SK-N-DZ (cell line): Measurements from ENCODE around the gene ASB15.
"Not testable (repeated sequence)": the region's sequence is repeated elsewhere in the genome, so short reads cannot be mapped to it uniquely, and the experiment has no call there.

Source experiments
- DNase-seq: peaks from one replicate; pipeline ENCODE4 v3.0.0-alpha.2; 2015; ENCODE audit warnings: low spot score

The ASB15 gene

DNA sequence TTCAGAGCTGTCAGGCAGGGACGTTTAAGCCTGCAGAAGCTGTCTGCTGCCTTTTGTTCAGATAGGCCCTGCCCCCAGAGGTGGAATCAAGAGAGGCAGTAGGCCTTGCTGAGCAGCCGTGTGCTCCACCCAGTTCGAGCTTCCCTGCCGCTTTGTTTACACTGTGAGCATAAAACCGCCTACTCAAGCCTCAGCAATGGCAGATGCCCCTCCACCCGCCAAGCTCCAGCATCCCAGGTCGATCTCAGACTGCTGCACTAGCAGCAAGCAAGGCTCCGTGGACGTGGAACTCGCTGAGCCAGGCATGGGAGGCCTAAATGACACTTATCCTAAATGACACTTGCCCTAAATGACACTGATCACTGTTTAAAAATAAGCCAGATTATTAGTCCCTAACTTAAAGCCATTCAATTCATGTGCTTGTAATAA, 6.8 kb upstream of the ASB15 start:
- DNase-seq = no peak

- DNase-seq = no peak
Observed at GRCh38 chr7:123598657-123599056, 3.0 kb upstream of the ASB15 start.

DNA sequence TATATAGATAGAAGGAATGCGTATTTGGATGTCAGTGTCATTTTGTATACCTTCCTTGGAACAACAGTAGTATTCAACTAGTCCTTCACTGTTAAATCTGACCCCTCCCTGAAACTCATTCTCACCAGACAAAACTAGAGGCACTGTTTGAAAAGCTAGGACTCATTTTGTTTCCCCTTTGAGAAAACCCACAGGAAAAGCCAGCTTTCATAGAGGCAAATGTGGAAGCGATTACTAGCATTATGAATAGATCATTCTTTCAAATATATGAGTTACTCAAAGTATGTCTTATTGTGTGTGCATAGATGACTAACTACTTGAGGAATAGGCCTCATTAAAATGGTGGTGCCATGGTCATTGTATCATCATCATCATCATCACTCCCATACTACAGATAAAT, 1.9 kb upstream of the ASB15 start:
- DNase-seq = no peak

GRCh38 chr7:123600876-123601275, 745 bp upstream of the ASB15 start:
- DNase-seq = no peak

DNA sequence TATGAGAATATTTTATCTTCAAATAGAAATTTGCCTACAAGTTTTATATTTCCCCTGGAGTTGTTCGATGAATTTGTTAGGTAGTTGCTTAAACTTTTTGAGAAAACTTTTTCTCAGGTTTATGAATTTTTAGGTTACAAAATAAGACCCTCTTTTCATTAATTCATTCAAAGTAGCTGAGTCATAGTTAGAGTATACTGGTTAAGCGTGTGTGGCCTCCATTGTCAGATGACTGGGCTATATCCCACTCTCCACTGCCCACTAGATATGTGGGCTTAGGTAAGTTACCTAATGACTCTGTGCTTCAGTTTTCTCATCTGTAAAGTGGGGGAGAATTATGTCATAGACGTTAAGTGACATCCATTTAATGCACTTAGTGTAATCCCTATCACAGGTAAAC, 1.0 kb downstream of the ASB15 start:
- no peak for DNase-seq

DNA sequence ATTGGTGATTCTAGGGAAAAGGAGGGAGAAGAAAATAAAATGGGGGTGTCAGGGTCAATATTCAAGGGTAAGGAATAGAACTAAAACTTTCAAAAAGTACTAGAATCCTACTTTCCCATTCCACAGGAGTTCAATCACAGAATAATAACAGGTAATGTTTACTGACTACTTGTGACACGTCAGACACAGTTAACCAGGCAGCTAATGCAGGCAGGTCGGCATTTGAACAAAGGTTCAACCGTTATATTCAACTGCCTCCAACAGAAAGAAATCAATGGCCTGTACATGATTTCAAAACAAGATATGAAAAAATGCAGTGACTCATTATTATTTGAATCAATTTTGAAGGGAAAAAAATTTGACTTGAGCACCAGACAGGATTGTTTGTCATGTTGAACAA, 3.1 kb downstream of the ASB15 start:
- DNase-seq = no peak

GRCh38 chr7:123607423-123607975, 5.9 kb downstream of the ASB15 start:
- DNase-seq = no peak

DNA sequence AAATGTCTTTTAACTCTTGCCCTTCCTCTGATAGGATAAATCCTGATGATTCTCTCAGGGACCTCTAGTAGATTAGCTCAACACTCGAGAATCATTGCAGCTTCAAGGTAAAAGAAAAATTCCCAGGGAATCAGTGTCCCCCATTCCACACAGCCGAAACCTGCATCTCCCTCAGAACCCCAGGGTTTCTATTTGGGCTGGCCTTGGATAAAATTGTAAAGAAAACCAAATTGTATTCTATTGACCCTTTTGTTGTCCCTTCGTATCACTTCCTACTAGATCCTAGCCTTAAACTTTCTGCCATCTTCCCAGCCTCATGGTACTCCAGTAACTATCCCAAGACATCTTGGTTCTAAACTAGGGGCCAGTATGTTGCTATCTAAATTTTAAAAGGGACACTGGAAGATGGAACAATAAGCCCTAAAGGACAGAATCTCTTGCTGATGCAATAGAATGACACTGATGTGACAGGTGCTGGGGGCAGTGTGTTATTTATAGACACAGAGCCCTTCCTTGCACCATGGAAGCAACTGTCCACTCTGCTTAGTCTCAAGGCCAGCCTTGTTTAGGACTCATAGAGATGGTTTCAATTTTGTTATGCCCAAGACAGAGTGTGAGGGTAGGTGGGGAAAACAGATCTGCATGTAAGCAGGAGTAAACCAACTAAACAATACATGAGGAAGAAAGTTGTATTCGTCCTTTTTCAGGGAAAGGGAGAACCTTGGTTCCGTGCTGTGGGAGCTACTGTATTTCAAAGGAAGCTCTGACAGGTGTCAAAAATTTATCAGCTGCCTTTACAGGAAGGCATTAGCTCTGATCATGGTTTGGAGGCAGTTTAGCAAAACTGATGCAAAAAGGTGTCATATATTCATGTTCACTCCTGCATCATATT, 7.6 kb downstream of the ASB15 start:
- DNase-seq = no peak

- no peak for DNase-seq
Observed at GRCh38 chr7:123609883-123610239, 8.2 kb downstream of the ASB15 start.

DNA sequence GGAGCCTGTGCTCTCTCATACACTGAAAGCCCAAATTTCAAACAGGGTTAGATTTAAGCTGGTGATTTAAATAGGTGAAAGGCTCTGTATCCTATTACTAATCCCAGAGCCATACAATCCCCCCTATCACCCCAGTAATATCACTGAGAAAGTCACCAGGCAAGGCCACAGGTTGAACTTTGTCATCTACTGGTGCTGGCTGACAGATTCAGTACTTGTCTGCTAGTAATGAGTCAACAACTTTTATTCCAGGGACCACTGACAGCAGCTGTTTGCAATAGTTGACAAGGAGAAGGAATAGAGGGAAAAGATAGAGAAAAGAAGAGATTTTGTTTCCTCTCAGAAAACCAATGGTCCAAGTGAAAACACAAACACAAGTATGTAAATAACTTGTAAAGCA, 10.4 kb downstream of the ASB15 start:
- DNase-seq = no peak

GRCh38 chr7:123615344-123615743, 13.7 kb downstream of the ASB15 start:
- DNase-seq = peak; percentile 59

DNA sequence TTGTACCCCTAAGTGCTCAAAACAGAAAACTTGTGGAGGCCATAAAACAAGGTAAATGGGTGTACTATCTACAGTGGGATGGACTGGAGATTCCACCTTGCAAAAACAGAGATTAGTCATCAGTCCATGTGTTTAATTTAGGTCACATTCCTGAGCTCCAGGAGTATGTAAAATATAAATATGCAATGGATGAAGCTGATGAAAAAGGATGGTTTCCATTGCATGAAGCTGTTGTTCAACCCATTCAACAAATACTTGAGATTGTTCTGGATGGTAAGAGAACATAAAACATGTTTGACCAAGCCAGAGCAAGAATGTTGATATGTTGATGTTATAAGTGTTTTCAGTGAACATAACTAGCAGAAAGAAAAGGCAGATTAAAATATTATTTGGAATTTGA, 14.6 kb downstream of the ASB15 start:
- DNase-seq = no peak

GRCh38 chr7:123621707-123622106, 20.1 kb downstream of the ASB15 start:
- DNase-seq = peak; percentile 56

DNA sequence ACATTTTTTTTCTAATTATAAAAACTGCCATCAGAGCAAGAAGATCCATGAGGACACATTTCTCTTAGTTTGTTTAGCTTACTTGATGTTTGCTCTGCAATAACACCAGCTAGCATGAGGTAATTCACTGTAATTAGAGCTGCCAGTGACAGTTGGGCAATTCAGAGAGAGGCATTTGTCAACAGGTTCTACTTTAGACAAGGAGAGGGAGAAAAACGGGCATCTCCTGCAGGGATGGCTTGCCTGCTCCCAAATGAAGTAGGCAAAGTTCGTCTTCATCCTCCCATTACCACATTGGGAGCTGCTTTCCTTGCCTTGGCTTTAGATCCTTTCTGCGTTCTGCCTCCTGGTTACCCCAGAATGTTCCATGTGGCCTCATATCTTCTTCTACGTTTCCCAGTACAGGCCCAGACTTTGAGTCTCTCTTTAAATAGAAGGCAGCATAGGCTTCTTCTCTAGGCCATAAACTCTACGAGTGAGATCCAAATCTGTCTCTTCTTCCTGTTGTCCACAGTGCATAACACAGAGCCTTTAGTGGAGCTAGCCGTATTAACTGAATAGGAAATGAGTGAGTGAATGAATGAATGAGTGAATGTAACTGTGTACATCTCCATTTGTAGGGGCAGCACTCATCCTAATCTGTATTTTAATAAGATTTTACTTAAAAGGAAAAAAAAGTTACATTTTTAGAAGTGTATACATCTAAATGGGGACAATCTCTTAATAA, 21.2 kb downstream of the ASB15 start:
- no peak for DNase-seq

DNA sequence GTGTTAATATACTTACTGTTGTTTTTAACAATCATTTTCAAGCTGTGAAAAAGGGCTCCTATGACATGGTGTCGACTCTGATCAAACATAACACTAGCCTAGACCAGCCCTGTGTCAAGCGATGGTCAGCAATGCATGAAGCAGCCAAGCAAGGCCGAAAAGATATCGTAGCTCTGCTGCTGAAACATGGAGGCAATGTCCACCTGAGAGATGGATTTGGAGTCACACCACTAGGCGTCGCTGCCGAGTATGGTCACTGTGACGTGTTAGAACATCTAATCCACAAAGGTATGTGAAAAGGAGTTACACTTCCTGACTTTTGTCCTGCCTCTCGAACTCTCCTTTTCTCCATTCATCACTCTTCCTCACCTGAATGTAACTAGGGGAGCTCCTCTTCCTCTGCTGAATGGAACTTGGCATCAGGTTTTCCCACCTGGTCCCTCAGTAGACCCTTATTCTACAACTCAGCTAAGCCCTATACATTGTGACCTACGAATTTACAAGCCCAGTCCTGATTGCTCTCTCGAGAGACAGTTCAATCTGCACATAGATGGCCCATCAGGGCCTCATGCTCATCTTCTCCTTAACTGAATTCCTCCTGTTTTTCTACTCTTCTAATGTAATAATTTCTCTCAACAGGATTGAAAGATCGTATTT, 23.0 kb downstream of the ASB15 start:
- no peak for DNase-seq

DNA sequence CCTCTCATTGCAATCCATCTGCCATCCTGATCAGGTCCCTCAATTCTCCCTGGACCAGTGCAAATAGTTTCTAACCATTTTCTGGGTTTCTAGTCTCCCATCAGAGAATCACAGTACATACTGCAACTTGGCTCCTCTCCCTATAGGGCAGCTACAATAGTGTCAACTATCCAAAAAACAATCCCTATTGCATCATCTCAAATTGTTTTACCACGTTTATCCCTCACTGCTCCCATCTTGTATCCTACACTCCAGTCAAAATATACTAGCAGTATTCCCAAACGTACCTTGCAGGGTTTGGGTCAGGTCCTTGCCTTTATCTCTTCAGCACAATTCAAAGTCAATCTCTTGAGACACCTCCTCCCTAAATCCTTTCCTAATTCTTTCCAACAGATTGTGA, 23.6 kb downstream of the ASB15 start:
- DNase-seq = no peak

DNA sequence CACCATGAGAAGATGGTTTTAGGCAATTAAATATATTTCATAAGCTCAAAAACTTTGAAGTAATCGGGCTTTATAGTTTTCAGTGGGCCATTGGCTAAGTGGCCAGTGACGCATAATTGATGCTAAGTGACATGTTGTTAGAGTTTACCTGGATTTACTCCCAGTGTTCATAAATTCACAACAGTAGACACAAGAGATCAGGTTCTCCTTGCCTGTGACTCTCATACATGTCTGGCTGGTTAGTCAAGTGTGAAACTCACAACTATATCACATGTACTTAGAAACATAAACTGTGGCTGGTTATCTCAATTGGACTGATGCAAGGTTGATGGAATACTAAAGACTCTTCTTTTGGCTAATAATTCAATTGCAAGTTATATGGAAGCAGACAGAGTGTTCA, 26.2 kb downstream of the ASB15 start:
- DNase-seq = no peak

GRCh38 chr7:123628829-123629228, 27.2 kb downstream of the ASB15 start:
- DNase-seq = no peak

DNA sequence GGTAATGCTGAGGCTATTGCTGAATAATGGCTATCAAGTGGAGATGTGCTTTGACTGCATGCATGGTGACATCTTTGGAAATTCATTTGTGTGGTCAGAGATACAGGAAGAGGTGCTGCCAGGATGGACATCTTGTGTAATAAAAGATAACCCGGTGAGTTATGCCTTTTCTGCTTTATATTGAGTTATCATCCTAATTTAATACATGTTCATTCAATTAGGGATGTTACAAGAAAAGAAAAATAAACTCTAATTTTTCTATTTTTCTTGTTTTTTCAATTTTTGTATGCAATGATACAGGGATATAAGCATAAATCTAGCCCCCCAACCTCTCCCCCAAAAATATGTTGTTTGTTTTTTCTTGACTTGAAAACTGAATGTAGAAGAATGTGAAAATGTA, 27.7 kb downstream of the ASB15 start:
- no peak for DNase-seq

- DNase-seq = no peak
Observed at GRCh38 chr7:123632808-123633207, 31.2 kb downstream of the ASB15 start.

DNA sequence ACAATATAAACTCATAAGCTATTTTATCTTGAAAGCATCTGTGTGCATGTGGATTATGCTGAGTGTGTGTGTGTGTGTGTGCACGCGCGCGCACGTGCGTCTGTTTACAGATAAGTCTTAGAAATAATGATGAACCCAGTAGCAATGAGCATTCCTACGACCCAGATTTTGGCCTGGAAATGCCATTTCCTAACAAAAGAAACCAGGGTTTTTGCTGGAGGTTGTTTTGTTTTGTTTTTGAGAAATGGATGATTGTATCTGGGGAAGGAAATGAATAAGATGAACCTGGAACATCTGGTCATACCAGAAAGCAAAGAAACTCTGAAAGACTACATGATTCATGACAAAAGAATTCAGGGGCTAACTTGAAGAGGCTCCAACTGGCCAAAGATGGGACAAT, 31.9 kb downstream of the ASB15 start:
- DNase-seq = no peak

GRCh38 chr7:123634011-123634573, 32.5 kb downstream of the ASB15 start:
- DNase-seq = not testable (repeated sequence)
